HG03039 (cell line): ENCODE data around the gene FYN.
"Not testable (repeated sequence)": the region's sequence is repeated elsewhere in the genome, so short reads cannot be mapped to it uniquely, and the experiment has no call there.

Experiments used
- ATAC-seq: cut with Tn5 transposase; IDR thresholded peaks from one replicate; pipeline ENCODE4 v1.9.1; 2021; ENCODE audit warnings: mild to moderate bottlenecking, moderate library complexity; ENCODE audit not compliant: unreplicated experiment

FYN gene

GRCh38 chr6:111792914-111793700 lies 80.1 kb downstream of the FYN start:
- ATAC-seq, result no peak

- ATAC-seq, result no peak
Measured at GRCh38 chr6:111792241-111792640, 81.0 kb downstream of the FYN start.

DNA sequence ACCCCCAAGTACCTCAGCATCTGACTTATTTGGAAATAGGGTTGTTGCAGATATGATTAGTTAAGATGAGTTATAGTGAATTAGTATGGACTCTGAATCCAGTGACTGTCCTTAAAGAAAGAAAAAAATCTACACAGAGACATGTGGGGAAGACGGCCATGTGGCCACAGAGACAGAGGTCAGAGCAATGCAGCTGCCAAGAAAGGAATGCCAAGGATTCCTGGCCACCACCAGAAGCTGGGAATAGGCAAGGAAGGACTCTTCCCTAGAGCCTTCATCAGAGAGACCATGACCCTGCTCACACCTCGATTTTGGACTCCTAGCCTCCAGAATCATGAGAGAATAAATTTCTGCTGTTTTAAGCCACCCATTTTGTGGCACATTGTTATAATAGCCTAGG lies 81.8 kb downstream of the FYN start:
- no peak for ATAC-seq

DNA sequence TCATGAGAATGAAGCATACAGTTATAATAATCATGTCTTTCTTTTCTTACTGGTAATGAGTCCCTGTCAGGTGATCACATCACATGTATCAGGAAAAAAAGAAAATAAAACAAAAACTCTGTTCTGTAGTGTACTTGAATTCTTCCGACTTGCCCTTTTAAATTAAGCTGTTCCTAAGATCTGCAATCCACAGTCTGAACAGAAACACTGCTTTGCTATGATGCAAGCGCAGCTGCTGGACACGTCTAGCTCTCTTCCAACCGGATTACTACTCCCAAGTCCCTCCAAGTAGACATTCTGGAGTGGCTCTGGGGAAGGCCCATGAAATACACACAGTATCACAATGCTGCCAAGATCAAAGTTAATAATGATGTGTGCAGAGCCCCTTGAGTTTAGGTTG lies 83.7 kb downstream of the FYN start:
- ATAC-seq, result no peak

DNA sequence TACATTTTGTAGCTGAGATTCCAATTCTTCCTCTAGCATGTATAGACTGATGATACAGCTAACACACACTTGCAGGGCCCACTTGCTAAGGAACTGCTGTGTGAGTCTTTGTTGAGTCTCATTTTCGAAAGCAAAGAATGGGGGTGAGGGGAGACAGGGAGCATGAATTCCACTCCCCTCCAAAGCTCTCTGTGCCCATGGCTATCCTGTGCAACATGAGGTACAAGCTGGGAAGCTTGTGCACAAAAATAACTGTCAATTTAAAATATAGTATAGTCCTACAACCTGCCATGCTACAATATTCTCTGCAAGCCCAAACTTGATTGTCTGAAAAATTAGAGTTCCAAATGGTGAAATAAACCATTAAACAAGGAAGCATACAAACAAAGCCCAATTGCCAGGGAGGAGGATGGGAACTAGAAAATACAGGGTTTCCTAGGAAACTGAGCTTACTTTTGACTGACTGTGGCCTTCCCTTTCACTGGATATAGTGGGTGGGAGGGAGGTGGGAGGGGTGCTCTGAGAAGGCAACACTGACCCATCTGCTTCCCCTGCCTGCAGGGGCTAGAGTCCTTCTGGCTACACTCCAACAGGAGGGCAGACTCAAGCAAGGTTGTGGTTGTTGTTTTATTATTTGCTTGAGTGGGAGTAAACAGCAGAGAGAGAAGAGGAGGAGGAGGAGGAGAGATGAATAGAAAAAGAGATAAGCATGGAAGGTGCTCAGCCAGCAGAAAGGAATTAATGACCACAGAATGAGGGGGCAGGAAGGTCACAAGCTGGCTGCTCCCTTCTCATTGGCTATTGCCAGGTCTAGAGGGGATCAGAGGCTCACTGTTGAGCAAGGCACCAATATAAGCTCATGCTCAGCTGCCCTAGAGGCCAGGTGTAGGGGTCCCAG lies 84.6 kb downstream of the FYN start:
- no peak for ATAC-seq

GRCh38 chr6:111786151-111786550 lies 87.1 kb downstream of the FYN start:
- not testable (repeated sequence) for ATAC-seq

GRCh38 chr6:111784433-111784832 lies 88.8 kb downstream of the FYN start:
- ATAC-seq, result no peak

DNA sequence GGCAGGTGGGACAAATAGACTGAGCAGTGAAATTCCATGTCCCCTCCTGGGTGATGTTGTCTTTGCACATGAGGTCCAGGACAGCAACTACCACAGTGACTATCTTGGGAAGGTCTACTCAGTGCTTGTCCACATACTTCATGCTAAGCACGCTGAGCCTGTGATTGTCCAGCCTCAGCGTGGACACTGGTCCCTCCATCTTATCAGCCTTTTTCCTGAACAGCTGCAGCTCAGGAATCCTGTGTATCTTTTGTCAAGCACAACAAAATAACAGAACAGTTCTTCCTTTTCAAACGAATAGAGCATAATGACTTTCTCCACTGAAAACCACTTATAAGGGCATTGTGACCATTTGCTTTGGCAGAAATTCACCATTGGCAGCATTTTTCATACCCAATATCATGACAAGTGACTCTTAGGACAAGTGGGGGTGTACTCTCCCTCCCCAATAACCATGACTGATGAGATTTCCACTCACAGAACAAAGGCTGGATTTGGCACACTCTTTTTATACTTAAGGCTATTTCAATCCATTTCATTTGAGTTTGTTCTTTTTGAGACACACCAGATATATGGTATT lies 90.3 kb downstream of the FYN start:
- ATAC-seq, result no peak

DNA sequence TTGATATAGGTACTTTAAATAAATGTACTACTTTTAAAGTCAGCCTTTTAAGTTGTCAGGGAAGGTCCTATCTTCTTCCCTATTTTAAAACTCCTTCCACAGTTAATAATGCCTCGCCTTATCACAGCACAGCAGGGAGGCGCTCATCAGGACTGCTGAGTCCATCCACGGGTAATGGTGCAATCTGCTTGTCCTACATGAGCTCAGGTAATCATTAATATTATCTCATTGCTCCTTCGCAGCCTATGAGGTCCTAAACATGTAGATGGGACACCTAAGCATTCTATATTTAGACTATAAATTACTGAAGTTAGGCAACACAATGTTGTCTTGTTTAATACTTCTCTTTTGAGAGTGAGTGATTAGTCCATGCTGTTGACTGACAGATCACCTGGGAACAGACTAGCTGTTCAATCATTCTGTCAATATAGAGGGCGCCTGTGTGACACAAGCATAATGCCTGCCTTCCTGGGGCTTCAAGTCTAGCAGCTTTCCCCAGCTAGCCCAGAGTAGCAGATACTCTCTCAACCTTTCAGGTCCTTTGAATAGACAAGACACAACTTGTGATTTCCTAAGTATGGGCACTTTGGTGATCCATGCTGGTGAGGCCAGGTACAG lies 91.0 kb downstream of the FYN start:
- no peak for ATAC-seq

GRCh38 chr6:111781041-111781708 lies 92.1 kb downstream of the FYN start:
- no peak for ATAC-seq

GRCh38 chr6:111780393-111780792 lies 92.9 kb downstream of the FYN start:
- ATAC-seq, result no peak

DNA sequence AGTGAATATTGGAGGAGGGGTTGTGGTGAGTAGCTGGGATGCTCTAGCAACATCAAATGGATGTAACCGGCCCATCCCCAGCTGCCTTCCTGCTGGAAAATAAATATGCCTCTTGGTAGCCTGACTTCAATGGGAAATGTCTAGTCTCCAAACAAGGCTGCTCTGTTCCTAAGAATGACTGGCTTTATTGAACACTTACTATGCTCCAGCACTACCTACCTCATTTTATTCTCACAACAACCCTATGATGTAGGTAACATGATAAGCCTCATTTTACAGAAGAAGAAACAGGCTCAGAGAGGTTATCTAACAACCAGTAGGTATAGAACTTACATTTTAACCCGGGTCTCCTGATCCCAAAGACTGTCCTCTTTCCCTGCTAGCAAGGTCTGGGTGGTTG lies 93.6 kb downstream of the FYN start:
- no peak for ATAC-seq

DNA sequence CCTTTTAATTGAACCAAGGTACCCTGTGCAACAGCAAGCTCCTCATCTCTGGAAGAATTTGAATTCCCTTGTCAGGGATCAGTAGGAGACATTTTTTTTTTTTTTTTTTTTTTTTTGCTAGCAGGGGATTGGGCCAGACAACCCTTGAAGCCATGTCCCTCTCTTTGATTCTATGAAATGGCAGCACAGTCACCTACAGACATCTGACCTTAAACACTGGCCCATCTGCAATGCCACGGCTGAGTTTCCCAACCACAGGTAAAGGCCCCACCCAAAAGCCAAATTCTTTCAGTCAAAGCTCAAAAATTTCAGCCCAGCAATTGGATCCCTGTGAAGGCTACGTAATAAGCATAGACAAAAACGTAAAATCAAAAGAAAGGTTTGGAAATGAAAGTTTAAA lies 94.2 kb downstream of the FYN start:
- no peak for ATAC-seq

GRCh38 chr6:111777357-111777756 lies 95.9 kb downstream of the FYN start:
- no peak for ATAC-seq

DNA sequence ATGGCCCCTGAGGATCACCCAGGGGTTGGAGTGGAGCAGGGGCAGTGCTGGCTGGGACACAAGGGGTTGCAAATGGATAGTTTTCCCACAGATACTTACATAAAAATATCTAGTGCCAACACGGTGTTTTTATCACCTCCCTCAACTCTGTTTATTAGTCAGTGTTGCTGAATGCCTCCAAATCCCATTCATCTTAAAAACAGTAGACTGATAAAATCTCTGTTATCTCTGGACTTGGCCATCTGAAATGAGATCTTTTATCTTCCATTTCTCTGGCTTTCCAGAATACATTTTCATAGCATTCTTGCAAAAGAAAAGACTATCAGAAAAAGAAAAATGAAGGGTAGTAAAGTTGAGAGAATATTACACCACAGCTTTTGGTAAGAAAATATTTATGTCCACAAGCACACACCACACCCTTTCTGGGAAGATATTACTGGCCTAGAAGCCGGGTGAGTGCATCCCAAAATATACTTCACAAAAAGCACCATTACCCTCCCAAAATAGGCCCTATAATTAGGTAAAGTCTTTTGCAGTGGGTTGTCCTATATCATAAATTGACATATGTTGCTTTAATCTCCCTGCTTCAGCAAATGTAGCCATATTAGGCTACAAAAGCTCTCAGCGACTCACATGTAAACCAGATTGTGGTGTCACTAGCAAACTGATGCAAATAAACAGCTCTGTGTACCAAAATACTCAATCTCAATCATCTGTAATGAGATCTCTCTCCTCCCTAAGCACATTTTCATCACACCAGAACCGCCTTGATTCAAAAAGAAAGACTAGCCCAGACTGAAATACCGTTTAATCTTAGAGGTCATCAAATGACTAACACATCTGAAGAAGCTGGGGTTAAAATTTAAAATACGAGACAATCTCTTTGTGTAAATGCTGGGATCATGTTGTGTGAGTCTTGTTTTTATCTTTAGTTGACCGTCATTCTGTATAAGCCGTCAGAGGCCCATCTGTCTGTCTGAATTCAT lies 96.7 kb downstream of the FYN start:
- no peak for ATAC-seq

DNA sequence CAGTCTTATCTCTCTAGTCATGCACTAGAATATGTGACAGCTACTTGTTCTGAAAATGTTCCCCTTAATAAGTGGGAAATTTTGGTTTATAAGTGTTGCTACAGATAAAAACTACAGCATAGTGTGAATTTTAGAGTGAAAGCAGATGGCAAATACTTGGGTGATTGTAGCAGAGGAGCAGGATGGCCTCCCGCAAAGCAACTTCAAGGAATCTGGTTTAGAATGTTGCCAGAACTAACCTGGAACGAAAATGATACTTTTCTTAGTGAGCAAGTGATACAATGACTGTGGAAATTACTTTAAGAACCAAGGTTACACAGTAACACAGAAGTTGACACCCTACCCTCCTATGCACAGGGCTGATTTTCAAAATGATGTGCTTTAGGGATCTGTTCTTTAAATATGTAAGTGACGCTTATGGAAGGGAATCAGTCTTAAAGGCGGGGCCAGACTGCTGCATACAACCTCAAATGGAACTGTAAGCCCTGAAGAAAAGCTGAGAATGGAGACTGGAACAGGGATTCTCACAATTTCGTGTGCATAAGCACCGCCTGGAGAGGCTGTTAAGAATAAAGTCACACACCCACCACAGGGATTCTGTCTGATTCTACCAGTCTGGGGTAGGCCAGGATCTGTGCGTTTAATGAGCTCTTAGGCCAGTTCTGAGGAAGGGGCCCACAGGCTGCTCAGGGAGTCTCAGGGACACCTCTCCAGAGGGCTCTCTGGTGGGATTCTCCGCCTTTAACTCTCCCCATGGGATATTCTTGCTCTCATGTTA lies 97.9 kb downstream of the FYN start:
- ATAC-seq, result no peak

DNA sequence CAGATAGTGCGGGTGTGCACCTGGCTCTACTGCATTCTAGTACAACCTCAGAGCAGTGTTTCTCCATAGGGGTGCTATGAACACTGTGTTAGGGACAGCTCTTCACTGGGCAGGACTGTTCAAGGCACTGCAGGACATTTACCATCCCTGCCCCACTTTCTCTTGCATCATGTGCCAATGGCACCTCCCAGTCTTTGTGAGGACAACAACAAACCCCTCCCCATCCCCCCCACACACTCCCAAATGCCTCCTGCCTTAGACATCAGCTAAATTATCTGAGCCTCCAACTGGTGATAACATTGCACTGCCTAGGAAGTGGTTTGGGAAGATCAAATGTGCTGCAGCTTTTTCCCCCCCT lies 98.9 kb downstream of the FYN start:
- no peak for ATAC-seq

GRCh38 chr6:111773501-111774345 lies 99.5 kb downstream of the FYN start:
- ATAC-seq, result no peak
